HepG2 (cell line): ENCODE data around the gene RNH1. TPM values are rescaled to one million over a fixed set of nuclear protein-coding genes. Genes with fewer than 3 reads are reported as not detected.

Experiments
- FOXP4 ChIP-seq: sonication (generic); formaldehyde crosslinking; IDR thresholded peaks from 2 replicates; pipeline ENCODE4 v1.4.0; 2020; ENCODE audit warnings: missing genetic modification reagents
- HINFP ChIP-seq: sonication (generic); formaldehyde crosslinking; IDR thresholded peaks from 2 replicates; pipeline ENCODE4 v1.4.0; 2020; ENCODE audit warnings: low read depth, mild to moderate bottlenecking, missing genetic modification reagents
- KDM6A ChIP-seq: IDR thresholded peaks from 2 replicates; pipeline ENCODE4 v1.6.1; 2016; ENCODE audit warnings: low read depth
- RAD21 ChIP-seq: fragments of 450-650 bp; formaldehyde crosslinking; IDR thresholded peaks from 2 replicates; pipeline ENCODE4 v1.5.0; 2020; ENCODE audit warnings: mild to moderate bottlenecking
- RAD51 ChIP-seq: fragments of 450-650 bp; IDR thresholded peaks from 2 replicates; pipeline ENCODE4 v1.6.1; 2016; ENCODE audit warnings: borderline replicate concordance
- REST ChIP-seq, 2 experiments: IDR thresholded peaks; 2 replicates each; pipeline ENCODE4 v1.6.1; 2011 to 2012; ENCODE audit warnings: low read length in 2 of 2, borderline replicate concordance in 1 of 2, low read depth in 1 of 2, mild to moderate bottlenecking in 1 of 2, moderate library complexity in 1 of 2
- SIX1 ChIP-seq: sonication (generic); formaldehyde crosslinking; IDR thresholded peaks from 2 replicates; pipeline ENCODE4 v1.4.0; 2020; ENCODE audit warnings: missing genetic modification reagents, borderline replicate concordance
- SMC3 ChIP-seq: IDR thresholded peaks from 2 replicates; pipeline ENCODE4 v1.6.1; 2011; ENCODE audit warnings: low read length, improper control_type of control experiment
- THYN1 ChIP-seq: sonication (generic); formaldehyde crosslinking; IDR thresholded peaks from 2 replicates; pipeline ENCODE4 v1.8.1; 2023; ENCODE audit warnings: low read depth, mild to moderate bottlenecking, moderate library complexity, missing genetic modification reagents, borderline replicate concordance
- ZGPAT ChIP-seq: IDR thresholded peaks from 2 replicates; pipeline ENCODE4 v1.6.1; 2016; ENCODE audit warnings: mild to moderate bottlenecking
- ZNF253 ChIP-seq: sonication (generic); formaldehyde crosslinking; IDR thresholded peaks from 2 replicates; pipeline ENCODE4 v1.8.0; 2022; ENCODE audit warnings: mild to moderate bottlenecking, missing genetic modification reagents, borderline replicate concordance
- ZNF33A ChIP-seq: sonication (generic); formaldehyde crosslinking; IDR thresholded peaks from 2 replicates; pipeline ENCODE4 v1.5.1; 2020; ENCODE audit warnings: missing genetic modification reagents, mild to moderate bottlenecking, moderate library complexity, borderline replicate concordance
- ZNF782 ChIP-seq: sonication (generic); formaldehyde crosslinking; IDR thresholded peaks from 2 replicates; pipeline ENCODE4 v1.4.0; 2020; ENCODE audit warnings: missing genetic modification reagents, mild to moderate bottlenecking, borderline replicate concordance
- ZNF891 ChIP-seq: sonication (generic); formaldehyde crosslinking; IDR thresholded peaks from 2 replicates; pipeline ENCODE4 v1.5.0; 2020; ENCODE audit warnings: mild to moderate bottlenecking, missing genetic modification reagents
- ZSCAN30 ChIP-seq: sonication (generic); formaldehyde crosslinking; IDR thresholded peaks from 2 replicates; pipeline ENCODE4 v1.5.0; 2020; ENCODE audit warnings: mild to moderate bottlenecking, missing genetic modification reagents
- polyA plus RNA-seq, 8 experiments: library from polyadenylated mRNA; depleted of rRNA in 3 of 8; stranded (reverse) in 7 of 8; unstranded in 1 of 8; fragments of >200 nt; fragmentation: Illumina TruSeq in 4 of 8; extraction: Trizol in 4 of 8; gene quantifications; 2 replicates each; pipeline versions ENCODE4 v1.2.1 to v1.2.3, GENCODE V29; 2011 to 2016; ENCODE audit warnings: low read depth in 4 of 8, missing spikeins in 1 of 8, mixed read lengths in 1 of 8; ENCODE audit not compliant: insufficient read depth in 1 of 8
- total RNA-seq, 5 experiments: library from RNA; depleted of rRNA; stranded (reverse); fragments of >200 nt; fragmentation: Illumina TruSeq; extraction: Trizol; gene quantifications; 2 replicates each; pipeline ENCODE4 v1.2.3, GENCODE V29; 2016; ENCODE audit warnings: low read depth in 1 of 5
- TF ChIP-seq, protein P1 (sequence below): IDR thresholded peaks from 2 replicates; pipeline ENCODE4 v1.6.1; 2016
- TF ChIP-seq, protein P2 (sequence below): sonication (generic); formaldehyde crosslinking; IDR thresholded peaks from 2 replicates; pipeline ENCODE4 v1.9.0; 2021; ENCODE audit warnings: missing genetic modification reagents, mild to moderate bottlenecking, borderline replicate concordance

RNH1 gene
- total and polyA plus RNA-seq, 2 of the 13 experiments (the other 11 are each of a cell fraction or from before 2014, with no cell fraction given) = 36.0 to 74.1 TPM

DNA sequence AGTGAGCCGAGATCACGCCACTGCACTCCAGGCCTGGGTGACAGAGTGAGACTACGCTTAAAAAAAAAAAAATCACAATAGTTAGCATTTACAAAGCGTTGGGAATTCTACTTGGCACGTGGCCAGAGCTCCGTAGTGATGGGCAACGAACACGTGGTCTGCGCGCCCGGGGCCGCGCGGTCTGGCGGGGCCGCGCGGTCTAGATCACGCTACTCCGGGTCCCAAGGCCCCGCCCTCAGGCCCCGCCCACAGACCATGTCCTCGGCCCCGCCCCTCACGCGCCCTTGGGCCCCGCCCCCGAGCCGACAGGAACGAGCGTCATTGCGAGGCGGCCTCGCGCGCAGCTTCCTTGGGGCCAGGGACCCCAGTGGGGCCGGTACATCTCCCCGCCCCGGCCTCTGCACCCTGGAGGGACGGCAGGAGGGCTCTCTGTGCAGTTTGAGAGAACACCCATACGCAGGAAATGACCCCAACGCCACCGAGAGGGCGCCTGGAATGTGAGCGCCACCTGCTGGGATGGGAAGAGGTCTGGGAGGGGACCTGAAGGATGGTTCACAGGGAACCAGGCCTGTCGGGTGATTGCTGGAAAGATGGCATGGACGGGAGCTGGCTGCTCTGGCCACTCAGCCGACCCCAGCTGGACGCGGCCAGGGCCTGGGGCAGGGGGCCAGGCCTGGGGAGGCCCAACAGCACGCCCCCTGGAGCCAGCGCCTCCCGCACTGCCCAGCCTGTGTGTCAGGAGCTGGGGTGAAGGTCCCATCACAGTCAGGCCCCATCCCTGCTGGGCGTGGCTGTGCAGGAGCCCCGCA lies 58.9 kb downstream of the RNH1 start (continued):
- TF ChIP-seq HINFP (CRISPR knock-in tag) = no peak
- TF ChIP-seq, protein P1, sequence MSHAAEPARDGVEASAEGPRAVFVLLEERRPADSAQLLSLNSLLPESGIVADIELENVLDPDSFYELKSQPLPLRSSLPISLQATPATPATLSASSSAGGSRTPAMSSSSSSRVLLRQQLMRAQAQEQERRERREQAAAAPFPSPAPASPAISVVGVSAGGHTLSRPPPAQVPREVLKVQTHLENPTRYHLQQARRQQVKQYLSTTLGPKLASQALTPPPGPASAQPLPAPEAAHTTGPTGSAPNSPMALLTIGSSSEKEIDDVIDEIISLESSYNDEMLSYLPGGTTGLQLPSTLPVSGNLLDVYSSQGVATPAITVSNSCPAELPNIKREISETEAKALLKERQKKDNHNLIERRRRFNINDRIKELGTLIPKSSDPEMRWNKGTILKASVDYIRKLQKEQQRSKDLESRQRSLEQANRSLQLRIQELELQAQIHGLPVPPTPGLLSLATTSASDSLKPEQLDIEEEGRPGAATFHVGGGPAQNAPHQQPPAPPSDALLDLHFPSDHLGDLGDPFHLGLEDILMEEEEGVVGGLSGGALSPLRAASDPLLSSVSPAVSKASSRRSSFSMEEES = peak; percentile 70
- TF ChIP-seq ZNF253 (CRISPR knock-in tag) = no peak
- TF ChIP-seq RAD21 (CRISPR knock-in tag) = peak; percentile 94
- no peak for TF ChIP-seq ZSCAN30
- TF ChIP-seq RAD51 = no peak
- no peak for TF ChIP-seq THYN1
- TF ChIP-seq SIX1 (CRISPR knock-in tag) = no peak
- TF ChIP-seq ZNF891 (CRISPR knock-in tag) = 0 out of 2 replicates have a peak, but pooled peaks have one; percentile 25
- TF ChIP-seq KDM6A (CRISPR knock-in tag) = no peak
- TF ChIP-seq, protein P2, sequence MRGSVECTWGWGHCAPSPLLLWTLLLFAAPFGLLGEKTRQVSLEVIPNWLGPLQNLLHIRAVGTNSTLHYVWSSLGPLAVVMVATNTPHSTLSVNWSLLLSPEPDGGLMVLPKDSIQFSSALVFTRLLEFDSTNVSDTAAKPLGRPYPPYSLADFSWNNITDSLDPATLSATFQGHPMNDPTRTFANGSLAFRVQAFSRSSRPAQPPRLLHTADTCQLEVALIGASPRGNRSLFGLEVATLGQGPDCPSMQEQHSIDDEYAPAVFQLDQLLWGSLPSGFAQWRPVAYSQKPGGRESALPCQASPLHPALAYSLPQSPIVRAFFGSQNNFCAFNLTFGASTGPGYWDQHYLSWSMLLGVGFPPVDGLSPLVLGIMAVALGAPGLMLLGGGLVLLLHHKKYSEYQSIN (CRISPR knock-in tag) = no peak
- TF ChIP-seq FOXP4 (CRISPR knock-in tag) = no peak
- TF ChIP-seq REST (IDR thresholded peaks at IDR 0.05; ENCODE audit: borderline replicate concordance in 1 of 2, low read depth in 1 of 2, low read length in 2 of 2) = no peak
- TF ChIP-seq ZNF33A (CRISPR knock-in tag) = no peak
- 0 out of 2 replicates have a peak, but pooled peaks have one; percentile 27 for TF ChIP-seq ZNF782 (CRISPR knock-in tag)
- peak; percentile 66 for TF ChIP-seq ZGPAT
- TF ChIP-seq SMC3 = peak; percentile 59
